Upper lobe of left lung (tissue), 4 donors: ENCODE results near the gene SETDB2.

Experiments
- POLR2A ChIP-seq, 4 donors: fragments of 450-650 bp; IDR thresholded peaks; one replicate each; pipeline ENCODE4 v1.5.1; 2016 to 2017; ENCODE audit warnings: antibody characterized with exemption in 4 of 4, mild to moderate bottlenecking in 2 of 4
- POLR2AphosphoS5 ChIP-seq, 2 donors: sonication (generic); formaldehyde crosslinking; IDR thresholded peaks; one replicate each; pipeline ENCODE4 v1.5.1; 2017; ENCODE audit warnings: antibody characterized with exemption in 2 of 2
- TF ChIP-seq, protein P1 (sequence below), 6 experiments: fragments of 450-650 bp in 4 of 6; fragments of 200-600 bp in 2 of 6; sonication (generic) in 2 of 6; IDR thresholded peaks; one replicate each; pipeline ENCODE4 v1.5.1; 2016 to 2019; ENCODE audit warnings: antibody characterized with exemption in 6 of 6

- no peak for TF ChIP-seq POLR2AphosphoS5 (IDR thresholded peaks at IDR 0.05)
- TF ChIP-seq, protein P1, sequence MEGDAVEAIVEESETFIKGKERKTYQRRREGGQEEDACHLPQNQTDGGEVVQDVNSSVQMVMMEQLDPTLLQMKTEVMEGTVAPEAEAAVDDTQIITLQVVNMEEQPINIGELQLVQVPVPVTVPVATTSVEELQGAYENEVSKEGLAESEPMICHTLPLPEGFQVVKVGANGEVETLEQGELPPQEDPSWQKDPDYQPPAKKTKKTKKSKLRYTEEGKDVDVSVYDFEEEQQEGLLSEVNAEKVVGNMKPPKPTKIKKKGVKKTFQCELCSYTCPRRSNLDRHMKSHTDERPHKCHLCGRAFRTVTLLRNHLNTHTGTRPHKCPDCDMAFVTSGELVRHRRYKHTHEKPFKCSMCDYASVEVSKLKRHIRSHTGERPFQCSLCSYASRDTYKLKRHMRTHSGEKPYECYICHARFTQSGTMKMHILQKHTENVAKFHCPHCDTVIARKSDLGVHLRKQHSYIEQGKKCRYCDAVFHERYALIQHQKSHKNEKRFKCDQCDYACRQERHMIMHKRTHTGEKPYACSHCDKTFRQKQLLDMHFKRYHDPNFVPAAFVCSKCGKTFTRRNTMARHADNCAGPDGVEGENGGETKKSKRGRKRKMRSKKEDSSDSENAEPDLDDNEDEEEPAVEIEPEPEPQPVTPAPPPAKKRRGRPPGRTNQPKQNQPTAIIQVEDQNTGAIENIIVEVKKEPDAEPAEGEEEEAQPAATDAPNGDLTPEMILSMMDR (IDR thresholded peaks at IDR 0.05), result no peak
- no peak for TF ChIP-seq POLR2A (IDR thresholded peaks at IDR 0.05)
These were observed 37.0 kb upstream of the SETDB2 start for GRCh38 chr13:49407068-49407467.
